IPS-NIHi7 (cell line): ENCODE results near the gene TNNC1.

ENCODE experiments used
- DNase-seq: peaks from one replicate; pipeline ENCODE4 v3.0.0; 2012; ENCODE audit warnings: mixed read lengths; ENCODE audit errors: extremely low spot score

The TNNC1 gene

DNA sequence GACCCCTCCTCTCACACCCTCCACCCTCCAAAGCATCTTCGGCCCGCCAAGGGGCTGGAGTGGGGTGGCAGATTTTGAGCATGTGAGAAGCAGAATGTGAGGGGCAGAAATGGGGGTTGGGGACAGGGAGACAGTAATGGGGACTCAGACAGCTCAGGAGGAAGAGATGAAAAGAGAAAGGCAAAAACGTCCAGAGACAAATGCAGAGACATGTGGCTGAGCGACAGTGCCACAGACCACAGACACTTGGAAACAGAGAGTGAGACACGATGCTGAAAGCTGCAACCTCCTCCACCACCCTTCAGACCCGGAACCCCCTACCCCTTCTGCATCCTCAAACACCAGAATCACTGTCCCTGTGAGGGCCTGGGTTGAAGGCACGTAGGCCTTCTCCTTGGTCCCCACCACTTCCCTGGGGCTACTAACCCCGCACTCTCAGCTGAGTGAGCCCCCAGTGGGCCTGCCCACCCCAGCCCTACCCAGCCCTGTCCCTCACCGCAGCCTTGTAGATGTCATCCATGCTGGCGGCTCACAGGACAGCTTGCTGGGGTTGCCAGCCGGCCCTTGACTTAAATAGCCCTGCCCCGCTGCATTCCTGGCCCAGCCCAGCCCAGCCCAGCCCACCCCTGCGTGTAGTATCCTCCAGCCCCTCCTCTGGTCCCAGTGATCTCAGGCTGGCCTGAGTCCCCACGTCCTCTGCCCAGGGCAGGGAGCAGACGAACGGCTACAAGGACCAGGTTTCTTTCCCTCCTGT lies at the start of gene TNNC1:
Gene TNNC1 (minus strand): TSS at position 546 of the 754 bp plus-strand sequence. CDS start 26 bp downstream, at position 520.
- peak; percentile 80 for DNase-seq

DNA sequence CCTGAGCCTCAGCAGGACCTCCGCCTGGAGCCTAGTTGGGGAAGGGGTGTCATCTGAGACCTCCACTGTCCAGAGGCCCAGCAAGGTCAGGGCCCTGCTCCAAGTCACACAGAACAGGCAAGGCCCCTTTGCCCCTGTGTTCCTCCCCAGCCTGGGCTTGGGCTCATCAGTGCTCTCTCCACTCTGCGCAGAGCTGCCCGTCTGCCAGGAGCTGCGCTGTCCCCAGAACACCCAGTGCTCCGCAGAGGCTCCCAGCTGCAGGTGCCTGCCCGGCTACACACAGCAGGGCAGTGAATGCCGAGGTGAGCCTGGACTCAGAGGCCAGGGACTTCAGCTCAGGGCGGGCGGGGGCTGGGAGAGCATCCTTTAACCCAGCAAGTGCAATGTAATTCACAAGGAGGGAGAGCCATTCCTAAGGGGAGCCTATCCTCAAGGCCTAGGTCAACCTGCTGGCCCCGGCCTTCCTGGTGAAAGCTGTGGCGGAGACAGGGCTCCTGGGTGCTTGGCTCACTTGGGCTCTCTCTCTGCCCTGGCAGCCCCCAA lies 49.0 kb upstream of the TNNC1 start:
- no peak for DNase-seq

DNA sequence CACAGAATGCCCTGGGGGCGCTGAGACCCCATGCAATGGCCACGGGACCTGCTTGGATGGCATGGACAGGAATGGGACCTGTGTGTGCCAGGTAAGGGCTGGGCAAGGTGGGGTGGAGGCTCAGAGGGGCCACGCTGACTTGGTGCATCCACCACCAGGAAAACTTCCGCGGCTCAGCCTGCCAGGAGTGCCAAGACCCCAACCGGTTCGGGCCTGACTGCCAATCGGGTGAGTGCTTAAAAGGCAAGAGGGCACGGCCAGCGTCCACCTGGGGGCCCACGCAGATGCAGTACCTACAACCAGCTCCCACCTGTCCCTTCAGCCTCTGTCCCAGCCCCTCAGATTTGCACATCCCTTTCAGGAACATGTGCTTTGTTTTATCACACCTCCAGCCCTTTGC lies 48.2 kb upstream of the TNNC1 start:
- DNase-seq = no peak

DNA sequence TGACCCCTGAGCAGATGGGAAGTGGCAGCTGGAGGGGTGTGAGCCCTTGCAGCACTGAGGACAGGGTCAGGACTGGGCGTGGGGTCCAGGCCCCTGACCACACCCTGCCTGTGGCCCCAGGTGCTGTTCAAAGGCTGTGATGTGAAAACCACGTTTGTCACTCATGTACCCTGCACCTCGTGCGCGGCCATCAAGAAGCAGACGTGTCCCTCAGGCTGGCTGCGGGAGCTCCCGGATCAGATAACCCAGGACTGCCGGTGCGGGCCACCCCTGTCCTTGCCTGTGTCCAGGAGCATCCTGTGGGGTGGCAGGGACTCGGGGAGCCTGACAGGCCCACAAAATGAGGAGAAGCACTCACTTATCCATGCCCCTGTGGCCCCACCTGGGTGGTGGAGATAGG lies 47.2 kb upstream of the TNNC1 start:
- no peak for DNase-seq

DNA sequence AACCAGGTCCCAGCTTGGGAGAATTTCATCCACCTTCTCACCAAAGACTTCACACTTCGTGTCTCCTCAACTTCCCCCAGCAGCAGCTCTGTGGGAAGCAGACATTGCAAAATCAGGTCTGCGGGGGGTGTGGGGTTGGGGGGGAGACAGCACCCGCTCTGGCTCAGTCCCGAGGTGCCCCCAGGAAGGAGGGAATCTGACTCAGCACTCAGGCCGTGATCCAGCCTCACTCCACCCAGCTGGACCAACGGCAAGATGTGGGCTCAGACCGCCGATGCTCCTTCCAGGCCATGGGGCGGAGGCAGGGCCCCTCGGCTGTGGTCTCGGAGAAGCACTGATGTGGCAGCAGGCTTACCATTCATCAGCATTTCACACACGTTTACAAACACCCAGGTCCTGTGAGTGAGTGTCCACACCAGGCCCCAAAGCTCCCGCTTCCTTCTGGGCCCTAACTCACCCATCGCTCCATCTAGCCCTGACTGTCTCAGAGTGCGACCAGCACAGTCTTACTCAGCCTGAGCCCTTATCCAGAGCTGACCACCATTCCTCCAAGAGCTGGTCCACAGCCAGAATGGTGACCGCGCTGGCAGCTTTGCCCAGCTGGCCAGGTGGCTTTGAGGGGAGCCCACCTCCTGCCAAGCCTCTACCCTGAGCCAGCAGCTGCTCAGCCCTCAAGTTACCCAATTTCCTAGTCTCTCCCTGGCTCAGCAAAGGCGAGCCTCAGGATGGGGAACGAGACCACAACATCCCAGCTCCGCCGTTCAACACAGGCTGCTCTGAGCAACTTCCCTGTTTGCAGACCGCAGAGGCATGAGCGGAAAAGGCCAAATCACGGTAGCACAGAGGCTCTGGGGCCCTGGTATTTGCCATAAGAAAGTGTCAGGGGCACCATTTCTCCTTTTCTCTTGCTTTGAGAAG lies 44.6 kb upstream of the TNNC1 start:
- DNase-seq = no peak

DNA sequence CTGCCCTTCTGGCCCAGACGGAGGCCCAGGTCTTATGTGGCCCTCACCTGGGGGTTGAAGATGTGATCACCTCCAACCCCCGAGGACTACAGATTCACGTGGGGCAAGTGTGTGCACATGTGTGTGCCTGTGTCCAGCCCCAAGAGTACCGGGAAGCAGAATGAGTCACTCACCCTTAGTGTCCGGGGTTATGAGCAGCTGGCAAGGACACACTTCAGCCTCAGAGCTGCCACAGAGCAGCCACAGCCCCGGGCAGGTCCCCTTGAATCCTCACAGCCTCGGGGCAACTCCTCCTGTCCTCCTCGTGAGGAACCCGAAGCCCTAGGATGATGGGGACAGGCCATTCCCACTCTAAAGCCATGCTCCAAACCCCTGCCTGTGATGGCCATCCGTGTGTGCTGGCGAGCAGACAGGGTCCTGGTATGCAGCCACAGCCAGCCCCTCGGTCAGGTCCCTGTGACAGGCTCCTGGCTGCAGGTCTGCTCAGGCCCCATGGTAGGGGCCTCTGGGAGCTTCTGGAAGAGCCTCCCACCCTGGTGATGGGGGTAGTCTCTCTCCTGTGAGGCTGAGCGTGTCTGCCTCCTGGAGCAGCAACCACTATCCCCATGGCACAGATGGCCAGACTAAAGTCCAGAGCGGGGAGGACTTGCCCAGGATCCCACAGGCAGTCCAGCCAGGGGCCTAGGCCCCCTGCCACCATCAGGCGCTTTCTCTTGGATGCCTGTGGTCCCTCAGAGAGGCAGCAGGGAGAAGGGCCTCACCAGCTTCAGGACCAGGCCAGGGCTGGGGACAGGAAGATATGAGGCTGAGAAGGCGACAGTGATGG lies 42.1 kb upstream of the TNNC1 start:
- DNase-seq = no peak

DNA sequence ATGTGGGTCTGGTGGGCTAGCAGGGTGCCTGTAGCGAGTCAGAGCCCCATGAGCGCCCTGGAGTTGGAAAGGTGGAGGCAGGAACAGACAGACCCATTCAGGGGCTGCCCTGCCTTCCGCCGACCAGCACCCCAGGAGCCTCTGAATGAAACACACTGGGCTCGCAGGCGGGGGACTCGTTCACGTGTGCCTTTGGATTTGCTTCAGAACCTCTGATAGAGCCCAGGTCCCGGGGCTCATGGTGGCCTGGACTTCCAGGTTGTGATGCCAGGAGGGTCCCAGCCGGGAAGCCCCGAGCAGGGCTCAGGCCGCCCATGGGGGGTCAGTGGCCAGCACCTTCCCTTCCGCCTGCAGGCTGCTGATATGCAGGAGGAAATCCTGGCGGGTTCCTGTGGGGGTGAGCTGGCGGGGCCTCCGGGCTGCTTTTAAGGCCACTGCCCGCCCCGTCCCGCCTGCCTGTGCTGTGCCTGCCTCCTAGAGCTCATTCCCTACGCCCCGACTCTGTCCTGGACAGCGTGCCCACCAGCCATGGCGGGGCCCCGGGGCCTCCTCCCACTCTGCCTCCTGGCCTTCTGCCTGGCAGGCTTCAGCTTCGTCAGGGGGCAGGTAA lies 41.1 kb upstream of the TNNC1 start, which contains the start of gene STAB1:
Gene STAB1 (plus strand): TSS at position 453 of the 610 bp plus-strand sequence. CDS start 76 bp downstream, at position 529.
- DNase-seq = no peak

DNA sequence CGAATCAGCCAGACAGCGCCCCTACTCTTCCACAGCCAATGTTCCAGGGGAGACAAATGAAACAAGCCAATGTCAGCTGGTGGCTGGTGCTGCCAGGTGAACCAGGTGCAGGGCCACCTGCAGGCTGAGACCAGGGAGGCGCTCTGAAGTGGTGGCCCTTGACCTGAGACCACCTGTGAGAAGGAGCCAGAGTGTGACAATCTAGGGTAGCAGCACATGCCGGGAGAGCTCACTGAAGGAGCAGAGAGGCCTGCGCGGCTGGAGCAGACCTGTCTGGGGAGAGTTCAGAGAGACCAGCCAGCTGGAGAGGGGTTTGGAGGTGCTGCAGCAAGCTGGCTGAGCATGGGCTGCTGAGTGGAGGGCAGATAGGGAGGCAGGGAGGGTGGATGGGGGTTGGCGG lies 40.6 kb upstream of the TNNC1 start:
- no peak for DNase-seq

DNA sequence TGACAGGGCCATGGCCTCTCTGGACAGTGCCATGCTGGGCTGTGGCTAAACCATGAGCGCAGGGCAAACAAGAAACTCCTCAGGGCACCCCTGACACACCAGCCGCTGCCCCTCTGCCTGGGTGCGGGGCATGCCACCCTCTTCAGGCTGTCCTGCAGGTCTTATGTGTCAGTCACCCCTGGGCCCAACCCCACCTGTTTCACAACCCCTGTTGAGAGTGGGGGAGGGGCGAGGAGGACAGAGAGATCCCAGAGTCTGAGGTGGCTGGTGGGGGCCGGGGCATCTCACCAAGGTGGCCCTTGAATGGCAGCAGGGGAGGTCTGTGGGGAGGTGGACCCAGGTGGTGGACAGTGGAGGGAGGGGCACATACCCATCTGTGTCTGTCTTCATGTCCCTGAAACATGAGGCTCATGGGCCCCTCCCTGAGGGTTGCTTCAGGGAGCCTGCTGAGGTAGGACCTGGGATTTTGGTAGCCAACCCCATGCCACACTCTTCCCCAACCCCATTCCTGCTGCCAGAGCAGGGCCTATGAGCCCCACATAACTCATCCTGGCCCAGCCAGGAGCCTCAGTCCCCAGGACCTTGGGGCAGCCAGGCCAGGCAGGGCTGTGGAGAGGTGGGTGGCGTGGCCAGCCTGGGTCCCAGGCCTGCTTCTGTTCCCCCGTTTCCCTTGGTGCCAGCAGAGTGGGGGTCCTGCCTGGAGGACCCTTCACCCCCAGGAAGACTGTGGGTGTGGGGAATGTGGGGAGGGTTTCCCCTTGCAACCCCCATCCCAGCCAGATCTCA lies 39.6 kb upstream of the TNNC1 start:
- DNase-seq = no peak

DNA sequence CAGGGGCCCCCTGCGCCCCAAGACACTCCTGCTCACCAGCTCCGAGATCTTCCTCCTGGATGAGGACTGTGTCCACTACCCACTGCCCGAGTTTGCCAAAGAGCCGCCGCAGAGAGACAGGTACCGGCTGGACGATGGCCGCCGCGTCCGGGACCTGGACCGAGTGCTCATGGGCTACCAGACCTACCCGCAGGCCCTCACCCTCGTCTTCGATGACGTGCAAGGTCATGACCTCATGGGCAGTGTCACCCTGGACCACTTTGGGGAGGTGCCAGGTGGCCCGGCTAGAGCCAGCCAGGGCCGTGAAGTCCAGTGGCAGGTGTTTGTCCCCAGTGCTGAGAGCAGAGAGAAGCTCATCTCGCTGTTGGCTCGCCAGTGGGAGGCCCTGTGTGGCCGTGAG lies 38.2 kb upstream of the TNNC1 start:
- no peak for DNase-seq

DNA sequence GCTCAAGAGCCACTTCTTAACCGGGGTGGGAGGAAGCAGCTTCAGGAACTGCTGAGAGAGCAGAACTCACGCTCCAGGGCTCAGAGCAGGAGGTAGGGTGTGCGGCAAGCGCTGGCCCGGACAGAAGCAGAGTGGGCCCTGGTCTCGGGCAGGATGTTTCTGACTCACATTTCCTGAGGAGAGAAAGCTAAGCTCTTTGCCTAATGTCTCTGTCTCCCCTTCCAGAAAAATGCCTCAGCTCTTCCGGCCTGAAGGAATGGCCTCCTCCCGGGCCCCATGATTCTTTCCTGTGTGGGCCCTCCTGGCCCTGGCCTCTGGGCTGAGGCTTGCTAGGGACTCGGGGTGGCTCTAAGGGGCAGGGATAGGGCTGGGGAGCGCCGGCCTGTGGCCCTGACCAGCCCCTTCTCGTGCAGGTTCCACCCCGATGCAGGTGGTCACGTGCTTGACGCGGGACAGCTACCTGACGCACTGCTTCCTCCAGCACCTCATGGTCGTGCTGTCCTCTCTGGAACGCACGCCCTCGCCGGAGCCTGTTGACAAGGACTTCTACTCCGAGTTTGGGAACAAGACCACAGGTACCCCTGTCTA lies 37.2 kb upstream of the TNNC1 start:
- DNase-seq = no peak

DNA sequence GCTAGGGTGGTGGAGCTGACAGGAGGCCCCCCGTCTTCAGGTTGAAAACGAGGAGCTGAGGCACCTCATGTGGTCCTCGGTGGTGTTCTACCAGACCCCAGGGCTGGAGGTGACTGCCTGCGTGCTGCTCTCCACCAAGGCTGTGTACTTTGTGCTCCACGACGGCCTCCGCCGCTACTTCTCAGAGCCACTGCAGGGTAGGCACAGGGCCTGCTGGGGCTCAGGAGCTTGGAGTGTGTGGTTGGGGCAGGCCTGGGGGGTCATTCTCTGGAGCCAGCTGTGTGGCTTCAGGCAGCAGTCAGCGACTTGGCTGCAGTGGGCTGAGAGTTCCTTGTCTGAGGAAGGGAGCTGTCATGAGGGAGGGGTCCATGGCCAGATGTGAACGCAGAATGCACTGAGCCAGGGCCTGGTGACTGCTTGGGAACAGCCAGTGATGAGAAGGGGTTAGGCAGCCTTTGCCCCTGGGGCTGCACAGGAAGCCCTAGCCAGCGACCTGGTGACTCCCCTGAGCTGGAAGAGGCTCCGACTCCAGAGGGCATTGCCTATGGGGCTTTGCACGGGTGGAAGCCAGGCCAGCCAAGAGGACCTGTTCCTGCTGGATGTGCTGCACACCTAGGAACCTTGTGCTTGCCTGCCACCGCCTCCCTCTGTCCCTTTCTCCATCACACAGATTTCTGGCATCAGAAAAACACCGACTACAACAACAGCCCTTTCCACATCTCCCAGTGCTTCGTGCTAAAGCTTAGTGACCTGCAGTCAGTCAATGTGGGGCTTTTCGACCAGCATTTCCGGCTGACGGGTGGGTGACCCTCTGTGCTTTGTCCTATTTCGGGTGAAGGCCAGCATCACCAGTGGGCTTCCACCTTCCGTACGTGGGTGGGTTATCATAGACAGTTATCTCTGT lies 36.4 kb upstream of the TNNC1 start:
- DNase-seq = no peak

DNA sequence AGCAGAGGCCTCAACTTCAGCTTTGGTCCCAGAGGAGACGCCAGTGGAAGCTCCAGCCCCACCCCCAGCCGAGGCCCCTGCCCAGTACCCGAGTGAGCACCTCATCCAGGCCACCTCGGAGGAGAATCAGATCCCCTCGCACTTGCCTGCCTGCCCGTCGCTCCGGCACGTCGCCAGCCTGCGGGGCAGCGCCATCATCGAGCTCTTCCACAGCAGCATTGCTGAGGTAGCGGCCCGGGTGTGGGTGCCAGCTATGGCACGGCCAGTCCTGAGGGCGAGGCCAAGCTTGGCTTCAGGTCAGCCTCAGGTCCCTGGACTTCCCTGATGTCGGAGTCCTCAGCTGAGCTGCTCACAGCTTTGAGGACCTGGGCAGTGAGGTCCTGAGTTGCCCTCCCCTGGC lies 35.6 kb upstream of the TNNC1 start:
- DNase-seq = no peak

DNA sequence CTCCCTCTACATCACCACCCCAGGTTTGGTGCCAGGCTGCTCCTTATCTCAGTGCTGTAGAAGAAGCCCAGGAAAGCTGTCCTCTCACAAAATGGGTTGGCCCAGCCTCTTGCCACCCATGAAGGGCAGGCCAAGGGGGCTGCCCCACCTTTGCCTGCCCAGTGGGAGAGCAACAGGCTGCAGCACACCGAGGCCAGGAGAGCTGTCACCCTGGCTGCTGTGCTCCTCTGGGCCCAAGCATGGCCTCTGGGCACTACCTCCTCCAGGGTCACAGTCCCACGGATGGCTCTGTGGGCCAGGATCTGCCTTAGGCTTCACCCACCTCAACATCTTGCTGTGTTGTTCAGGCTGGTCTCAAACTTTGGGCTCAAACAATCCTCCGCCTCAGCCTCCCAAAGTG lies 34.9 kb upstream of the TNNC1 start:
- no peak for DNase-seq

DNA sequence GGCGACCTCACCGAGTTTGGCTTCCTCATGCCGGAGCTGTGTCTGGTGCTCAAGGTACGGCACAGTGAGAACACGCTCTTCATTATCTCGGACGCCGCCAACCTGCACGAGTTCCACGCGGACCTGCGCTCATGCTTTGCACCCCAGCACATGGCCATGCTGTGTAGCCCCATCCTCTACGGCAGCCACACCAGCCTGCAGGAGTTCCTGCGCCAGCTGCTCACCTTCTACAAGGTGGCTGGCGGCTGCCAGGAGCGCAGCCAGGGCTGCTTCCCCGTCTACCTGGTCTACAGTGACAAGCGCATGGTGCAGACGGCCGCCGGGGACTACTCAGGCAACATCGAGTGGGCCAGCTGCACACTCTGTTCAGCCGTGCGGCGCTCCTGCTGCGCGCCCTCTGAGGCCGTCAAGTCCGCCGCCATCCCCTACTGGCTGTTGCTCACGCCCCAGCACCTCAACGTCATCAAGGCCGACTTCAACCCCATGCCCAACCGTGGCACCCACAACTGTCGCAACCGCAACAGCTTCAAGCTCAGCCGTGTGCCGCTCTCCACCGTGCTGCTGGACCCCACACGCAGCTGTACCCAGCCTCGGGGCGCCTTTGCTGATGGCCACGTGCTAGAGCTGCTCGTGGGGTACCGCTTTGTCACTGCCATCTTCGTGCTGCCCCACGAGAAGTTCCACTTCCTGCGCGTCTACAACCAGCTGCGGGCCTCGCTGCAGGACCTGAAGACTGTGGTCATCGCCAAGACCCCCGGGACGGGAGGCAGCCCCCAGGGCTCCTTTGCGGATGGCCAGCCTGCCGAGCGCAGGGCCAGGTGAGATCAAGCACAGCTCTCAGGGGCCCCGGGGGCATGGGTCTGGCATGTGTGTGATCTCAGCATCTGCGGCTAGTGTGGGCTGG lies 34.2 kb upstream of the TNNC1 start:
- DNase-seq = no peak

DNA sequence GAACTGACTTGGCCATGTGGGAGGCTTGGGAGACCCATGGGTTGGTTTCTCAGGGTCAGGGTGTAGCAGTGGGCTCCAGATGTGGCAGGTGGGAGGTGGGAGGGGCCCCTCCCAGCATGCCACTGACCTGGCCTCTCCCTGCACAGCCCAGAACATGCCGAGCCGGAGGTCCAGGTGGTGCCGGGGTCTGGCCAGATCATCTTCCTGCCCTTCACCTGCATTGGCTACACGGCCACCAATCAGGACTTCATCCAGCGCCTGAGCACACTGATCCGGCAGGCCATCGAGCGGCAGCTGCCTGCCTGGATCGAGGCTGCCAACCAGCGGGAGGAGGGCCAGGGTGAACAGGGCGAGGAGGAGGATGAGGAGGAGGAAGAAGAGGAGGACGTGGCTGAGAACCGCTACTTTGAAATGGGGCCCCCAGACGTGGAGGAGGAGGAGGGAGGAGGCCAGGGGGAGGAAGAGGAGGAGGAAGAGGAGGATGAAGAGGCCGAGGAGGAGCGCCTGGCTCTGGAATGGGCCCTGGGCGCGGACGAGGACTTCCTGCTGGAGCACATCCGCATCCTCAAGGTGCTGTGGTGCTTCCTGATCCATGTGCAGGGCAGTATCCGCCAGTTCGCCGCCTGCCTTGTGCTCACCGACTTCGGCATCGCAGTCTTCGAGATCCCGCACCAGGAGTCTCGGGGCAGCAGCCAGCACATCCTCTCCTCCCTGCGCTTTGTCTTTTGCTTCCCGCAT lies 33.4 kb upstream of the TNNC1 start:
- no peak for DNase-seq
